B cell (primary cell): Measurements from ENCODE around the gene KLHDC7B. TPM values are rescaled to one million over a fixed set of nuclear protein-coding genes. Genes with fewer than 3 reads are reported as not detected.

Source experiments
- ATAC-seq: fragments of 200-7000 bp; cut with Tn5 transposase; one replicate; pipeline ENCODE4 v1.10.0; 2021; ENCODE audit warnings: low read depth, mild to moderate bottlenecking, moderate number of reproducible peaks, moderate library complexity
- CTCF ChIA-PET: fragments of 350-600 bp; sonication (Branson Sonifier 250); formaldehyde crosslinking; loops from one replicate; lab custom pipeline; 2021; ENCODE audit warnings: antibody characterized with exemption, inconsistent platforms; lab: Charles Lee
- POLR2A ChIA-PET: fragments of 350-600 bp; sonication (Branson Sonifier 250); formaldehyde crosslinking; loops from one replicate; lab custom pipeline; 2021; ENCODE audit warnings: antibody characterized with exemption; lab: Charles Lee
- DNase-seq: peaks from one replicate; pipeline ENCODE4 v3.0.0; 2013
- H2AFZ ChIP-seq: 2 replicates; pipeline ENCODE4 v1.6.1; 2012; ENCODE audit warnings: mild to moderate bottlenecking, low read depth, low read length; ENCODE audit not compliant: insufficient read depth, poor library complexity, severe bottlenecking
- H3K27ac ChIP-seq, 2 donors: 1 replicate in 1 of 2; 2 replicates in 1 of 2; pipeline ENCODE4 v1.5.1; 2012 to 2013; ENCODE audit warnings: low read length in 2 of 2, mild to moderate bottlenecking in 2 of 2, moderate library complexity in 1 of 2
- H3K27me3 ChIP-seq, 4 experiments: fragments of 200-600 bp in 1 of 4; sonication (generic) in 1 of 4; replicated peaks in 1 of 4; 1 replicate in 2 of 4; 2 replicates in 2 of 4; pipeline versions ENCODE4 v1.6.1 to v1.7.0; 2013 to 2016; ENCODE audit warnings: low read length in 3 of 4, mild to moderate bottlenecking in 2 of 4, mixed read lengths in 1 of 4, moderate library complexity in 1 of 4; ENCODE audit not compliant: insufficient read depth in 4 of 4, control insufficient read depth in 3 of 4; ENCODE audit errors: control extremely low read depth in 1 of 4
- H3K36me3 ChIP-seq, 2 experiments: replicated peaks in 1 of 2; 1 replicate in 1 of 2; 2 replicates in 1 of 2; pipeline versions ENCODE4 v1.6.1 to v1.7.1; 2013; ENCODE audit warnings: low read length in 1 of 2; ENCODE audit not compliant: insufficient read depth in 2 of 2, control insufficient read depth in 1 of 2; ENCODE audit errors: control extremely low read depth in 1 of 2, extremely low read depth in 1 of 2
- H3K4me1 ChIP-seq, 2 donors: fragments of 200-600 bp in 1 of 2; sonication (generic) in 1 of 2; 1 replicate in 1 of 2; 2 replicates in 1 of 2; pipeline versions ENCODE4 v1.5.1 to v1.6.1; 2013 to 2017; ENCODE audit warnings: low read length in 2 of 2; ENCODE audit not compliant: control insufficient read depth in 2 of 2, insufficient read depth in 2 of 2
- H3K4me2 ChIP-seq: replicated peaks from 2 replicates; pipeline ENCODE3; 2012; ENCODE audit warnings: mild to moderate bottlenecking, low read depth, low read length; ENCODE audit not compliant: poor library complexity, severe bottlenecking
- H3K4me3 ChIP-seq, 5 experiments: fragments of 200-600 bp in 1 of 5; sonication (generic) in 1 of 5; 1 replicate in 3 of 5; 2 replicates in 2 of 5; pipeline versions ENCODE4 v1.5.1 to v1.7.0; 2011 to 2016; ENCODE audit warnings: low read length in 4 of 5, mild to moderate bottlenecking in 4 of 5, low read depth in 2 of 5, control low read depth in 1 of 5, moderate library complexity in 1 of 5; ENCODE audit not compliant: insufficient read depth in 1 of 5; ENCODE audit errors: control extremely low read depth in 1 of 5, extremely low read depth in 1 of 5
- H3K79me2 ChIP-seq: fragments of 200-600 bp; sonication (generic); one replicate; pipeline ENCODE4 v1.6.0; 2016; ENCODE audit warnings: low read length; ENCODE audit not compliant: control insufficient read depth, insufficient read depth
- H3K9ac ChIP-seq: fragments of 200-600 bp; sonication (generic); 2 replicates; pipeline ENCODE4 v1.6.1; 2017; ENCODE audit warnings: mild to moderate bottlenecking, low read length, moderate library complexity
- H3K9me3 ChIP-seq, 3 donors: one replicate each; pipeline versions ENCODE4 v1.6.1 to v1.7.1; 2013; ENCODE audit warnings: low read length in 2 of 3; ENCODE audit not compliant: control insufficient read depth in 2 of 3, insufficient read depth in 1 of 3; ENCODE audit errors: control extremely low read depth in 1 of 3
- H4K20me1 ChIP-seq: 2 replicates; pipeline ENCODE4 v1.6.0; 2012; ENCODE audit warnings: mild to moderate bottlenecking, low read length; ENCODE audit not compliant: insufficient read depth, control insufficient read depth, poor library complexity, severe bottlenecking
- H3K27ac Mint-ChIP-seq: one replicate; pipeline ENCODE4 v1.8.0; 2021; ENCODE audit warnings: mixed read lengths
- H3K27me3 Mint-ChIP-seq: one replicate; pipeline ENCODE4 v1.8.0; 2021; ENCODE audit warnings: mixed read lengths
- H3K4me1 Mint-ChIP-seq: one replicate; pipeline ENCODE4 v1.8.0; 2021; ENCODE audit warnings: mixed read lengths
- H3K4me3 Mint-ChIP-seq: one replicate; pipeline ENCODE4 v1.8.0; 2021; ENCODE audit warnings: mixed read lengths
- H3K9me3 Mint-ChIP-seq: one replicate; pipeline ENCODE4 v1.8.0; 2022; ENCODE audit warnings: mixed read lengths; ENCODE audit not compliant: insufficient read depth
- CTCF ChIP-seq: fragments of 200-600 bp; IDR thresholded peaks from one replicate; pipeline ENCODE4 v1.8.0; 2022; ENCODE audit warnings: antibody characterized with exemption, mild to moderate bottlenecking
- EZH2 ChIP-seq: IDR thresholded peaks from 2 replicates; pipeline ENCODE4 v1.6.1; 2012; ENCODE audit warnings: borderline replicate concordance, low read depth, mild to moderate bottlenecking, moderate library complexity, low read length; ENCODE audit not compliant: insufficient read depth, poor library complexity, severe bottlenecking
- WGBS: methylation state at CpG from one replicate; pipeline ENCODE4 v1.1.5; 2013; ENCODE audit warnings: missing lambda C conversion rate; ENCODE audit not compliant: insufficient coverage; 5-methylcytosine and 5-hydroxymethylcytosine counted together
- intact Hi-C: fragments of 100-400 bp; cut with micrococcal nuclease; formaldehyde crosslinking; loops from one replicate; pipeline ENCODE4 v1.10.0; 2022
- polyA plus RNA-seq: library from polyadenylated mRNA; depleted of rRNA; stranded (reverse); fragments of >200 nt; gene quantifications from 2 replicates; pipeline ENCODE4 v1.2.3, GENCODE V29; 2012
- total RNA-seq, 2 donors: library from RNA; stranded (reverse); fragments of 120-200 nt in 1 of 2; gene quantifications; 1 replicate in 1 of 2; 2 replicates in 1 of 2; pipeline versions ENCODE4 v1.2.3 to v1.2.4, GENCODE V29; 2013 to 2022

The KLHDC7B gene
- total and polyA plus RNA-seq, 2 donors (not counting 1 experiment from before 2014, with no cell fraction given): 1.8 to 6.2 TPM

- Histone ChIP-seq H2AFZ (peak overlapping the region; percentile 78), H3K36me3 (peaks cover 0 to 30% of the 10 kb centered on the region in 2 experiments), H3K9me3 (peaks cover 0 to 9% (median 0%) of the 10 kb centered on the region in 3 donors), H3K27me3 (no peaks in the 10 kb centered on the region), H3K79me2 (peaks cover 43% of the 10 kb centered on the region), H3K27ac (peak overlapping the region; percentile 60 to 83), H4K20me1 (peaks cover 27% of the 10 kb centered on the region), H3K4me1 (peaks cover 16 to 54% of the 10 kb centered on the region in 2 donors), H3K4me2 (peak overlapping the region; percentile 98), H3K9ac (peak overlapping the region; percentile 89), H3K4me3 (peak overlapping the region in 4 of 5 experiments; percentile 68 to 76 (median 72))
- intact Hi-C loops: loop anchor here (1.0 to 5.0 kb wide), 7 partner anchors 17 to 280 kb away; partner anchors contain the start of genes CHKB, KLHDC7B, NCAPH2 and SYCE3
- ChIA-PET POLR2A (interaction anchor here (0.6 to 5.4 kb wide), 20 partner anchors 9 to 336 kb away, joined by 3 to 104 read pairs (median 8); partner anchors contain the start of genes CHKB, DENND6B, HDAC10 and KLHDC7B), CTCF (interaction anchor here (0.6 to 5.5 kb wide), 46 partner anchors 9 to 334 kb away, joined by 3 to 81 read pairs (median 5); partner anchors contain the start of genes ADM2, ARSA, CHKB and HDAC10)
- WGBS: under 1% methylated on average over 33 of the region's 33 CpGs
- H3K4me1 Mint-ChIP-seq: peaks cover 34% of the 10 kb centered on the region
- peak overlapping the region; percentile 91 for H3K27ac Mint-ChIP-seq
- no peaks in the 10 kb centered on the region for H3K27me3 Mint-ChIP-seq
- peak overlapping the region; percentile 90 for H3K4me3 Mint-ChIP-seq
- ATAC-seq (no peak), DNase-seq (no peak)
- no peaks in the 10 kb centered on the region for H3K9me3 Mint-ChIP-seq
- TF ChIP-seq CTCF (no peak), EZH2 (no peak)
Observed at GRCh38 chr22:50525858-50526107, 19.9 kb upstream of the KLHDC7B start.
